GM23338 (cell line): ENCODE data around the gene HTRA1. TPM values are rescaled to one million over a fixed set of nuclear protein-coding genes. Genes with fewer than 3 reads are reported as not detected.
A peak's percentile ranks its signal among the peaks of the same experiment; 100 is the strongest.

ENCODE experiments used
- ATAC-seq: fragments of 200-7000 bp; cut with Tn5 transposase; 3 replicates; pipeline ENCODE4 v1.9.1; 2020
- DNase-seq: peaks from one replicate; pipeline ENCODE4 v3.0.0-alpha.2; 2015; ENCODE audit warnings: low spot score
- H2AFZ ChIP-seq: fragments of 200-600 bp; sonication (generic); 2 replicates; pipeline ENCODE4 v1.8.0; 2016; ENCODE audit warnings: antibody characterized with exemption, mild to moderate bottlenecking, moderate library complexity
- H3F3A ChIP-seq: fragments of 200-600 bp; sonication (generic); replicated peaks from 2 replicates; pipeline ENCODE4 v1.8.0; 2017; ENCODE audit warnings: antibody characterized with exemption, mixed run types, low read depth
- H3K27ac ChIP-seq: fragments of 200-600 bp; sonication (generic); 2 replicates; pipeline ENCODE4 v1.6.1; 2016; ENCODE audit warnings: low read depth
- H3K27me3 ChIP-seq: fragments of 200-600 bp; sonication (generic); 2 replicates; pipeline ENCODE4 v1.8.0; 2016; ENCODE audit warnings: mild to moderate bottlenecking, mixed run types, moderate library complexity; ENCODE audit not compliant: insufficient read depth
- H3K36me3 ChIP-seq: fragments of 200-600 bp; sonication (generic); 2 replicates; pipeline ENCODE4 v1.8.0; 2016; ENCODE audit warnings: mild to moderate bottlenecking; ENCODE audit not compliant: insufficient read depth
- H3K4me1 ChIP-seq: fragments of 200-600 bp; sonication (generic); 2 replicates; pipeline ENCODE4 v1.8.0; 2016; ENCODE audit warnings: mild to moderate bottlenecking, moderate library complexity; ENCODE audit not compliant: insufficient read depth
- H3K4me2 ChIP-seq: fragments of 200-600 bp; sonication (generic); 2 replicates; pipeline ENCODE4 v1.7.1; 2017; ENCODE audit warnings: mixed run types
- H3K4me3 ChIP-seq: fragments of 200-600 bp; sonication (generic); 2 replicates; pipeline ENCODE4 v1.6.1; 2016; ENCODE audit warnings: mixed run types
- H3K79me2 ChIP-seq: fragments of 200-600 bp; sonication (generic); replicated peaks from 2 replicates; pipeline ENCODE4 v1.8.0; 2017; ENCODE audit warnings: mild to moderate bottlenecking; ENCODE audit not compliant: insufficient read depth
- H3K9me2 ChIP-seq: fragments of 200-600 bp; sonication (generic); 2 replicates; pipeline ENCODE4 v1.8.0; 2017; ENCODE audit not compliant: insufficient read depth
- H4K20me1 ChIP-seq: fragments of 200-600 bp; sonication (generic); replicated peaks from 2 replicates; pipeline ENCODE4 v1.8.0; 2017; ENCODE audit warnings: mild to moderate bottlenecking; ENCODE audit not compliant: insufficient read depth
- H3K27ac Mint-ChIP-seq: 2 replicates; pipeline ENCODE4 v1.8.0; 2020; ENCODE audit warnings: inconsistent platforms, mild to moderate bottlenecking, moderate library complexity, mixed read lengths
- H3K27me3 Mint-ChIP-seq: 3 replicates; pipeline ENCODE4 v1.8.0; 2022; ENCODE audit warnings: low read depth, mild to moderate bottlenecking, moderate library complexity, mixed read lengths, inconsistent platforms; ENCODE audit not compliant: insufficient read depth, poor library complexity
- H3K36me3 Mint-ChIP-seq: 3 replicates; pipeline ENCODE4 v1.8.0; 2021; ENCODE audit warnings: low read depth, mild to moderate bottlenecking, inconsistent platforms, moderate library complexity, mixed read lengths
- H3K4me1 Mint-ChIP-seq: 3 replicates; pipeline ENCODE4 v1.8.0; 2020; ENCODE audit warnings: mild to moderate bottlenecking, inconsistent platforms, mixed read lengths
- H3K4me3 Mint-ChIP-seq: 3 replicates; pipeline ENCODE4 v1.8.0; 2021; ENCODE audit warnings: moderate library complexity, mild to moderate bottlenecking, inconsistent platforms, mixed read lengths
- H3K9me3 Mint-ChIP-seq: 3 replicates; pipeline ENCODE4 v1.8.0; 2020; ENCODE audit warnings: moderate library complexity, mild to moderate bottlenecking, inconsistent platforms, mixed read lengths
- CREB1 ChIP-seq: fragments of 250-450 bp; sonication (Bioruptor Pico); IDR thresholded peaks from 2 replicates; pipeline ENCODE4 v1.5.0; 2020; ENCODE audit warnings: low read depth, mild to moderate bottlenecking, moderate library complexity
- EZH2 ChIP-seq: fragments of 200-600 bp; sonication (generic); IDR thresholded peaks from one replicate; pipeline ENCODE4 v1.8.0; 2017; ENCODE audit warnings: antibody characterized with exemption, mild to moderate bottlenecking, low read depth; ENCODE audit not compliant: unreplicated experiment
- EZH2phosphoT487 ChIP-seq: fragments of 200-600 bp; sonication (generic); IDR thresholded peaks from one replicate; pipeline ENCODE4 v1.8.1; 2018; ENCODE audit warnings: antibody characterized with exemption; ENCODE audit not compliant: unreplicated experiment
- JUNB ChIP-seq: IDR thresholded peaks from one replicate; pipeline ENCODE4 v1.6.1; 2016; ENCODE audit warnings: antibody characterized with exemption; ENCODE audit not compliant: unreplicated experiment
- NANOG ChIP-seq: IDR thresholded peaks from 2 replicates; pipeline ENCODE4 v1.6.1; 2016; ENCODE audit warnings: antibody characterized with exemption, borderline replicate concordance
- ZNF114 ChIP-seq: fragments of 250-450 bp; sonication (Bioruptor Pico); IDR thresholded peaks from 2 replicates; pipeline ENCODE4 v1.5.0; 2020; ENCODE audit warnings: mild to moderate bottlenecking, moderate library complexity
- ZNF331 ChIP-seq: fragments of 250-450 bp; sonication (Bioruptor Pico); IDR thresholded peaks from 2 replicates; pipeline ENCODE4 v1.5.0; 2020; ENCODE audit warnings: low read depth, mild to moderate bottlenecking, moderate library complexity
- polyA plus RNA-seq: library from polyadenylated mRNA; unstranded; fragments of >200 nt; fragmentation: Nextera tagmentation; extraction: Ambion mirVana; gene quantifications from 2 replicates; pipeline ENCODE4 v1.2.1, GENCODE V29; 2016
- total RNA-seq: library from RNA; depleted of rRNA; stranded (reverse); fragments of >200 nt; shearing (Covaris generic); gene quantifications from 2 replicates; pipeline ENCODE4 v1.2.3, GENCODE V29; 2014
- TF ChIP-seq, protein P1 (sequence below): IDR thresholded peaks from one replicate; pipeline ENCODE4 v1.6.1; 2018; ENCODE audit warnings: antibody characterized with exemption; ENCODE audit not compliant: unreplicated experiment
- TF ChIP-seq, protein P2 (sequence below): fragments of 250-450 bp; sonication (Bioruptor Pico); IDR thresholded peaks from 2 replicates; pipeline ENCODE4 v1.5.0; 2020; ENCODE audit warnings: mild to moderate bottlenecking, moderate library complexity
- TF ChIP-seq, protein P3 (sequence below), 2 experiments: fragments of 200-600 bp in 1 of 2; sonication (generic) in 1 of 2; conservative IDR thresholded peaks; 2 replicates each; pipeline versions ENCODE4 v1.5.1 to v1.6.1; 2016 to 2017; ENCODE audit warnings: antibody characterized with exemption in 2 of 2, low read depth in 2 of 2, mild to moderate bottlenecking in 2 of 2, moderate library complexity in 1 of 2
- TF ChIP-seq, protein P4 (sequence below): IDR thresholded peaks from 2 replicates; pipeline ENCODE4 v1.6.1; 2016; ENCODE audit warnings: antibody characterized with exemption

Gene HTRA1
- total and polyA plus RNA-seq, 2 experiments from 2014 or later: 8.1 to 16.1 TPM

DNA sequence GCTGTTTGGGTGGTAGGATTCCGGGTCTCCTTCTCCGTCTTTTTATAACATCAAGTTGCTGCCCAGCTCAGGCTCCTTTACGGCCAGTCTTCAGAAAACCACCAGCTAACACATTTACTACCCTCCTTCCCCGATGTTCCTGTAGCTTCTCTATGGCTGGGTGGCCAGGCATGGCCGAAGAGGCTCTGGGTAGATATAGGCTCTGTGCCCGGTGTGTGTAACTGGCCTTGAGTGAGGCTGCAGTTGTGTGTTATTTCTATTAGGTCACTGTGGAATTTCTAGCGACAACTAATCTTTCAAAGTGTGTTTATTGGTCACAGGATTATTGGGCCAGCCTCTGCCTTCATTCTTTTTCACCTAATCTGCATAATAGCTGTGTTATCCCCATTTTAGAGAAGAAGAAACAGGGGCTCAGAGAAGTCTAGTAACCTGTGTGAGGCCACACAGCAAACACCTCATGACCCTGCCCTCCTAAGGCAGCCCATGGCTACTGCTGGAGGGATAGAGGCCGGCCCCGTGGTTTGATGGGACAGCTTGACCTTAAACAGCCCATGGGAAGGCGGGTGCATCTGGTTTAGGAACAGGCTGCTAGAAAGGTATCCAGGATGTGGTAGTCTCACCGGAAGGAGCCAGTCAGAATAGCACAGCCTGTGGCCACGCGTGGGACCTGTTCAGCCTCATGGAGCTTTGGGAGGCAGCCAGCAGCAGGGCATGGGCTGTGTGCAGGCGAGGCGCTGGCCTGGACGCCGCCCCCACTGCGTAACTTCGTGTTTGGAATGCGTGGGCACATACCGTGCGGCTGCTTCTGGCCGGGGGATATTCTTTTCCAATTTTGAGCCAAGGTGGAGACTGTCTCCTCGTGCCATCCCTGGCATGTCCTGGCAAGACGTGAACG lies 29.7 kb downstream of the HTRA1 start:
- H2AFZ ChIP-seq: no peak overlapping the region
- no peak overlapping the region for H3K4me3 Mint-ChIP-seq
- H3F3A ChIP-seq: no peaks in the 10 kb centered on the region
- H3K27me3 Mint-ChIP-seq: peaks cover 13% of the 10 kb centered on the region
- no peak overlapping the region for H3K27ac Mint-ChIP-seq
- H3K4me3 ChIP-seq: no peak overlapping the region
- H3K9me2 ChIP-seq: no peaks in the 10 kb centered on the region
- H4K20me1 ChIP-seq: no peaks in the 10 kb centered on the region
- TF ChIP-seq NANOG: no peak
- TF ChIP-seq, protein P1, sequence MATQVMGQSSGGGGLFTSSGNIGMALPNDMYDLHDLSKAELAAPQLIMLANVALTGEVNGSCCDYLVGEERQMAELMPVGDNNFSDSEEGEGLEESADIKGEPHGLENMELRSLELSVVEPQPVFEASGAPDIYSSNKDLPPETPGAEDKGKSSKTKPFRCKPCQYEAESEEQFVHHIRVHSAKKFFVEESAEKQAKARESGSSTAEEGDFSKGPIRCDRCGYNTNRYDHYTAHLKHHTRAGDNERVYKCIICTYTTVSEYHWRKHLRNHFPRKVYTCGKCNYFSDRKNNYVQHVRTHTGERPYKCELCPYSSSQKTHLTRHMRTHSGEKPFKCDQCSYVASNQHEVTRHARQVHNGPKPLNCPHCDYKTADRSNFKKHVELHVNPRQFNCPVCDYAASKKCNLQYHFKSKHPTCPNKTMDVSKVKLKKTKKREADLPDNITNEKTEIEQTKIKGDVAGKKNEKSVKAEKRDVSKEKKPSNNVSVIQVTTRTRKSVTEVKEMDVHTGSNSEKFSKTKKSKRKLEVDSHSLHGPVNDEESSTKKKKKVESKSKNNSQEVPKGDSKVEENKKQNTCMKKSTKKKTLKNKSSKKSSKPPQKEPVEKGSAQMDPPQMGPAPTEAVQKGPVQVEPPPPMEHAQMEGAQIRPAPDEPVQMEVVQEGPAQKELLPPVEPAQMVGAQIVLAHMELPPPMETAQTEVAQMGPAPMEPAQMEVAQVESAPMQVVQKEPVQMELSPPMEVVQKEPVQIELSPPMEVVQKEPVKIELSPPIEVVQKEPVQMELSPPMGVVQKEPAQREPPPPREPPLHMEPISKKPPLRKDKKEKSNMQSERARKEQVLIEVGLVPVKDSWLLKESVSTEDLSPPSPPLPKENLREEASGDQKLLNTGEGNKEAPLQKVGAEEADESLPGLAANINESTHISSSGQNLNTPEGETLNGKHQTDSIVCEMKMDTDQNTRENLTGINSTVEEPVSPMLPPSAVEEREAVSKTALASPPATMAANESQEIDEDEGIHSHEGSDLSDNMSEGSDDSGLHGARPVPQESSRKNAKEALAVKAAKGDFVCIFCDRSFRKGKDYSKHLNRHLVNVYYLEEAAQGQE: no peak
- TF ChIP-seq JUNB: no peak
- TF ChIP-seq, protein P2, sequence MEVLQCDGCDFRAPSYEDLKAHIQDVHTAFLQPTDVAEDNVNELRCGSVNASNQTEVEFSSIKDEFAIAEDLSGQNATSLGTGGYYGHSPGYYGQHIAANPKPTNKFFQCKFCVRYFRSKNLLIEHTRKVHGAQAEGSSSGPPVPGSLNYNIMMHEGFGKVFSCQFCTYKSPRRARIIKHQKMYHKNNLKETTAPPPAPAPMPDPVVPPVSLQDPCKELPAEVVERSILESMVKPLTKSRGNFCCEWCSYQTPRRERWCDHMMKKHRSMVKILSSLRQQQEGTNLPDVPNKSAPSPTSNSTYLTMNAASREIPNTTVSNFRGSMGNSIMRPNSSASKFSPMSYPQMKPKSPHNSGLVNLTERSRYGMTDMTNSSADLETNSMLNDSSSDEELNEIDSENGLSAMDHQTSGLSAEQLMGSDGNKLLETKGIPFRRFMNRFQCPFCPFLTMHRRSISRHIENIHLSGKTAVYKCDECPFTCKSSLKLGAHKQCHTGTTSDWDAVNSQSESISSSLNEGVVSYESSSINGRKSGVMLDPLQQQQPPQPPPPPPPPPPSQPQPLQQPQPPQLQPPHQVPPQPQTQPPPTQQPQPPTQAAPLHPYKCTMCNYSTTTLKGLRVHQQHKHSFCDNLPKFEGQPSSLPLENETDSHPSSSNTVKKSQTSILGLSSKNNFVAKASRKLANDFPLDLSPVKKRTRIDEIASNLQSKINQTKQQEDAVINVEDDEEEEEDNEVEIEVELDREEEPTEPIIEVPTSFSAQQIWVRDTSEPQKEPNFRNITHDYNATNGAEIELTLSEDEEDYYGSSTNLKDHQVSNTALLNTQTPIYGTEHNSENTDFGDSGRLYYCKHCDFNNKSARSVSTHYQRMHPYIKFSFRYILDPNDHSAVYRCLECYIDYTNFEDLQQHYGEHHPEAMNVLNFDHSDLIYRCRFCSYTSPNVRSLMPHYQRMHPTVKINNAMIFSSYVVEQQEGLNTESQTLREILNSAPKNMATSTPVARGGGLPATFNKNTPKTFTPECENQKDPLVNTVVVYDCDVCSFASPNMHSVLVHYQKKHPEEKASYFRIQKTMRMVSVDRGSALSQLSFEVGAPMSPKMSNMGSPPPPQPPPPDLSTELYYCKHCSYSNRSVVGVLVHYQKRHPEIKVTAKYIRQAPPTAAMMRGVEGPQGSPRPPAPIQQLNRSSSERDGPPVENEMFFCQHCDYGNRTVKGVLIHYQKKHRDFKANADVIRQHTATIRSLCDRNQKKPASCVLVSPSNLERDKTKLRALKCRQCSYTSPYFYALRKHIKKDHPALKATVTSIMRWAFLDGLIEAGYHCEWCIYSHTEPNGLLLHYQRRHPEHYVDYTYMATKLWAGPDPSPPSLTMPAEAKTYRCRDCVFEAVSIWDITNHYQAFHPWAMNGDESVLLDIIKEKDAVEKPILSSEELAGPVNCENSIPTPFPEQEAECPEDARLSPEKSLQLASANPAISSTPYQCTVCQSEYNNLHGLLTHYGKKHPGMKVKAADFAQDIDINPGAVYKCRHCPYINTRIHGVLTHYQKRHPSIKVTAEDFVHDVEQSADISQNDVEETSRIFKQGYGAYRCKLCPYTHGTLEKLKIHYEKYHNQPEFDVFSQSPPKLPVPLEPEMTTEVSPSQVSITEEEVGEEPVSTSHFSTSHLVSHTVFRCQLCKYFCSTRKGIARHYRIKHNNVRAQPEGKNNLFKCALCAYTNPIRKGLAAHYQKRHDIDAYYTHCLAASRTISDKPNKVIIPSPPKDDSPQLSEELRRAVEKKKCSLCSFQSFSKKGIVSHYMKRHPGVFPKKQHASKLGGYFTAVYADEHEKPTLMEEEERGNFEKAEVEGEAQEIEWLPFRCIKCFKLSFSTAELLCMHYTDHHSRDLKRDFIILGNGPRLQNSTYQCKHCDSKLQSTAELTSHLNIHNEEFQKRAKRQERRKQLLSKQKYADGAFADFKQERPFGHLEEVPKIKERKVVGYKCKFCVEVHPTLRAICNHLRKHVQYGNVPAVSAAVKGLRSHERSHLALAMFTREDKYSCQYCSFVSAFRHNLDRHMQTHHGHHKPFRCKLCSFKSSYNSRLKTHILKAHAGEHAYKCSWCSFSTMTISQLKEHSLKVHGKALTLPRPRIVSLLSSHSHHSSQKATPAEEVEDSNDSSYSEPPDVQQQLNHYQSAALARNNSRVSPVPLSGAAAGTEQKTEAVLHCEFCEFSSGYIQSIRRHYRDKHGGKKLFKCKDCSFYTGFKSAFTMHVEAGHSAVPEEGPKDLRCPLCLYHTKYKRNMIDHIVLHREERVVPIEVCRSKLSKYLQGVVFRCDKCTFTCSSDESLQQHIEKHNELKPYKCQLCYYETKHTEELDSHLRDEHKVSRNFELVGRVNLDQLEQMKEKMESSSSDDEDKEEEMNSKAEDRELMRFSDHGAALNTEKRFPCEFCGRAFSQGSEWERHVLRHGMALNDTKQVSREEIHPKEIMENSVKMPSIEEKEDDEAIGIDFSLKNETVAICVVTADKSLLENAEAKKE (CRISPR knock-in tag): no peak
- TF ChIP-seq, protein P3, sequence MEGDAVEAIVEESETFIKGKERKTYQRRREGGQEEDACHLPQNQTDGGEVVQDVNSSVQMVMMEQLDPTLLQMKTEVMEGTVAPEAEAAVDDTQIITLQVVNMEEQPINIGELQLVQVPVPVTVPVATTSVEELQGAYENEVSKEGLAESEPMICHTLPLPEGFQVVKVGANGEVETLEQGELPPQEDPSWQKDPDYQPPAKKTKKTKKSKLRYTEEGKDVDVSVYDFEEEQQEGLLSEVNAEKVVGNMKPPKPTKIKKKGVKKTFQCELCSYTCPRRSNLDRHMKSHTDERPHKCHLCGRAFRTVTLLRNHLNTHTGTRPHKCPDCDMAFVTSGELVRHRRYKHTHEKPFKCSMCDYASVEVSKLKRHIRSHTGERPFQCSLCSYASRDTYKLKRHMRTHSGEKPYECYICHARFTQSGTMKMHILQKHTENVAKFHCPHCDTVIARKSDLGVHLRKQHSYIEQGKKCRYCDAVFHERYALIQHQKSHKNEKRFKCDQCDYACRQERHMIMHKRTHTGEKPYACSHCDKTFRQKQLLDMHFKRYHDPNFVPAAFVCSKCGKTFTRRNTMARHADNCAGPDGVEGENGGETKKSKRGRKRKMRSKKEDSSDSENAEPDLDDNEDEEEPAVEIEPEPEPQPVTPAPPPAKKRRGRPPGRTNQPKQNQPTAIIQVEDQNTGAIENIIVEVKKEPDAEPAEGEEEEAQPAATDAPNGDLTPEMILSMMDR (conservative IDR thresholded peaks at IDR 0.05; ENCODE audit: low read depth in 2 of 2): no peak
- TF ChIP-seq ZNF331 (CRISPR knock-in tag): no peak
- TF ChIP-seq EZH2phosphoT487: no peak
- TF ChIP-seq EZH2: no peak
- TF ChIP-seq, protein P4, sequence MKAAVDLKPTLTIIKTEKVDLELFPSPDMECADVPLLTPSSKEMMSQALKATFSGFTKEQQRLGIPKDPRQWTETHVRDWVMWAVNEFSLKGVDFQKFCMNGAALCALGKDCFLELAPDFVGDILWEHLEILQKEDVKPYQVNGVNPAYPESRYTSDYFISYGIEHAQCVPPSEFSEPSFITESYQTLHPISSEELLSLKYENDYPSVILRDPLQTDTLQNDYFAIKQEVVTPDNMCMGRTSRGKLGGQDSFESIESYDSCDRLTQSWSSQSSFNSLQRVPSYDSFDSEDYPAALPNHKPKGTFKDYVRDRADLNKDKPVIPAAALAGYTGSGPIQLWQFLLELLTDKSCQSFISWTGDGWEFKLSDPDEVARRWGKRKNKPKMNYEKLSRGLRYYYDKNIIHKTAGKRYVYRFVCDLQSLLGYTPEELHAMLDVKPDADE: no peak
- TF ChIP-seq CREB1 (CRISPR knock-in tag): no peak
- no peak for TF ChIP-seq ZNF114 (CRISPR knock-in tag)
- H3K36me3 ChIP-seq: no peaks in the 10 kb centered on the region
- ATAC-seq: peak; percentile 16; the same call in 1 of the 3 replicates
- peaks cover 4% of the 10 kb centered on the region; the same call in 1 of the 2 replicates for H3K4me1 ChIP-seq
- H3K27me3 ChIP-seq: no peaks in the 10 kb centered on the region
- H3K9me3 Mint-ChIP-seq: no peaks in the 10 kb centered on the region
- DNase-seq: peak; percentile 15
- H3K79me2 ChIP-seq: no peaks in the 10 kb centered on the region
- no peaks in the 10 kb centered on the region for H3K36me3 Mint-ChIP-seq
- no peak overlapping the region for H3K4me2 ChIP-seq
- H3K27ac ChIP-seq: no peak overlapping the region
- H3K4me1 Mint-ChIP-seq: peaks cover 6% of the 10 kb centered on the region
